ENCODE measurements around the gene TAS2R14.

TAS2R14 gene

DNA sequence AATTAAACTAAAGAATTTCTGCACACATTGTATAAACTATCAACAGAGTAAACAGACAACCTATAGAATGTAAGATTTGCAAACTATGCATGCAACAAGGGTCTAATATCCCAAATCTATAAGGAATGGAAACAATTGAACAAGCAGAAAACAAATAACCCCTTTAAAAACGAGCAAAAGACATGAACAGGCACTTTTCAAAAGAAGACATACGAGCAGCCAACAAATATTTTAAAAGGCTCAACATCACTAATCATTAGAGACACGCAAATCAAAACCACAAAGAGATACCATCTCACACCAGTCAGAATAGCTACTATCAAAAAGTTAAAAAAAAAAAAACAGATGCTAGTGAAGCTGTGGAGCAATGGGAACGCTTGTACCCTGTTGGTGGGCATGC, 34.4 kb downstream of the TAS2R14 start:
- DNase-seq, result no peak

DNA sequence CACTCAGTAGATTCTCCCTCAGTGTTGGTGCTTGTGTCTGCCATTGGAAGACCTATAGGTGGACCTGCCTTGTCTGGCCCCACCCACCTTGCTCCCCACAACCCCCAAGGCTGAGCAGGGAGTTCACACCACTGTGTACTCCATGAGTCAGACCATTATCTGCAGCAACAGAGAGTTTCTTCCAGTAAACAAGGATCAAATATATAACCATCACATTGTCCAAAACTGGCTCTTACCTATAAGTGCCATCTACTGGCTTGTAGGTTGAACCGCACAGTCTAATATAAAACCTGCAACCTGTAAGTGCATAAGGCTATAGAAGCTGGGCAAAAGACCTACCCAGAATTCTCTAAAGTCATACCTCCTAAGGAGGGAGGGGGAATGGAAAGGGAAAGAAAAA, 37.6 kb downstream of the TAS2R14 start:
- no peak for DNase-seq

DNA sequence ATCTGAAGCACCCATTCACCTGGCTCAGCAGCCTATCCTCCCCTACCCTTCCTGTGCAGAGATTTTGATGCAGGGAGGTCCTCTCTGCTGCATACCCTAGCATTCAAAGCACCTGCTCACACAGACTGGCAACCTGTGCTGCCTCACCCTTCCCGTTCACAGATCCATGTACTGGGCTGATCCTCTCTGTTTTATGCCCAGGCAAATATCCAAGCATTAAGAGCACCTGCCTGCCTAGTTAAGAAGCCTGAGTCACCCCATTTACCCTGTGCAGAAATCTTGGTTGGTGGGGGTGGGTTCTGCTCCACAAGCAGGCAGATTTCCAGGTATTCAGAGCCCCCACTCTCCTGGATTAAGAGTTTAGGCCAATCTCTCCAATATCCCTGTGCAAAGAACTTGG, 38.1 kb downstream of the TAS2R14 start:
- DNase-seq, result no peak

DNA sequence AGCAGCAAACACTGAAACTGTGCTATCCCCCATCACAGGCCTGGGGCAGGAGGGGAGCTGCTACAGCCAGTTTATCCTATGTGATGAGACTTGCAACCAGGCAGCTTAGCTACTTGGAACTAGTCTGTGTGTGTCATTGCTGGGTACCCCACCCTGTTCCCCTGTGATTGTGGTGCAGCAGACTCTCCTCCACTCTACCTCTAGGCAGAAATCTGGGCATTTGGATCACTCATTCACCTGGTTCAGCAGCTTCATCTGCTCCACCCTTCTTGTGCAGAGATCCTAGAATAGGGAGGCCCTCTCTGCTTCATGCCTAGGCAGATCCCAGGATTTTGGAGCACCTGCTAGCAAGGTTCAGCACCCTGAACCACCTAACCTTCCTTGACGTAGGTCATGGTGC, 38.5 kb downstream of the TAS2R14 start:
- DNase-seq, result no peak

DNA sequence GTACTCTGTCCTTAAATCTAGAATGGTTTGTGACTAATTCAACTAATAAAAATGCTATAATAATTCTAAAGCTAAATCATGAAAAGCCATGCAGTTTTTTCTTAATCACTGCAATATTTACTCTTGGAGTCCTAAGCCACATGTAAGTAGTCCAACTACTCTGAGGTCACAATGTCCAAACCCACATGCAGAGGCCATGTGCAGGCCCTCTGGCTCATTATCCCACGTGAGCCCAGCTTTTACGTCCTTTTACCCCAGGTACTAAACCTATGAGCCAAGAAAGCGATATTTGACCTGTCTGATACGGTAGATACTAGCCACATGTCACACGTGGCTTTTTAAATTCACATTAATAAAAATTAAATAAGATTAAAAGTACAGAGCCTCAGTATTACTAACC, 42.2 kb downstream of the TAS2R14 start:
- no peak for DNase-seq

DNA sequence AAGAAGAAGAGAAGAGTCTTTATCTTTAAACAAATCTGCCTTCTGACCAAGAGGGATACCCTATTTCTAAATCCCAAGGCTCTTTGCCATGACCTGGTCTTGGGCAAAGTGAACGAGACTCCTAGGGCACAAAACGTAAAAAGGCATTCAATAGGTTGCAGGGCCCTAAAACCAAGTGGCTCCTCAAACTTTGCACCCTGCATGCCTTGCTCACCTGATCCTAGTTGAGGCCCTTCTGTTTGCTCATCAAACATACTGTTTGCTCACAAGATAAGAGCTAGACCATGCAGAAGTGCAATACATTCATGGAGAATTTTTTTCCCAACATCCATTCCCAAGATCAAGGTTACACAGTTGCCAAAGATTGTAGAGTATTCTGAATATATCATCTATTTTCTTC, 47.1 kb downstream of the TAS2R14 start:
- no peak for DNase-seq

DNA sequence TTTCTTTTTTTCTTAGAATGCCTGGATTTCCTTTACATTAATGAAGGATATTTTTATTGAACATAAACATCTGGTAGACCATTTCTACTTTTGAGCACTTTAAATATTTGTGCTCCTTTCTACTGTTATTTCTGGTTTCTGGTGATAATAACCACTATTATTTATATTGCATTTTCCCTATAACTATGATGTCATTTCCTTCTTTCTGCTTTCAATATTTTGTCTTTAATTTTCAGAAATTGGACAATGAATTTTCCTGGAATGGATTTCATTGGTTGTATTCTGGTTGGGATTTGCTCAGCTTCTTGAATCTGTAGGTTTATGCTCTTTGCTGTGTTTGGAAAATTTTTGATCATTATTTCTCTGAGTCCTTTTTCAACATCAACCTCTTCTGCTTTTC, 49.8 kb downstream of the TAS2R14 start:
- no peak for DNase-seq
